Neuron (in vitro differentiated cells): ENCODE results near the gene SUGCT.
"Not testable (repeated sequence)": the region's sequence is repeated elsewhere in the genome, so short reads cannot be mapped to it uniquely, and the experiment has no call there.

Experiments used
- H2AFZ ChIP-seq: one replicate; pipeline ENCODE4 v1.6.1; 2013; ENCODE audit warnings: low read depth, mild to moderate bottlenecking, inconsistent platforms, low read length, moderate library complexity
- H3K27me3 ChIP-seq: one replicate; pipeline ENCODE4 v1.6.1; 2013; ENCODE audit warnings: low read length; ENCODE audit not compliant: insufficient read depth
- H3K36me3 ChIP-seq: one replicate; pipeline ENCODE4 v1.6.1; 2013; ENCODE audit warnings: low read length; ENCODE audit not compliant: insufficient read depth
- H3K4me1 ChIP-seq: one replicate; pipeline ENCODE4 v1.6.1; 2013; ENCODE audit warnings: low read length; ENCODE audit not compliant: insufficient read depth
- H3K4me3 ChIP-seq: 2 replicates; pipeline ENCODE4 v1.5.1; 2013; ENCODE audit warnings: mild to moderate bottlenecking, low read length, moderate library complexity
- H3K9me3 ChIP-seq: one replicate; pipeline ENCODE4 v1.6.1; 2013; ENCODE audit warnings: low read length

SUGCT gene

DNA sequence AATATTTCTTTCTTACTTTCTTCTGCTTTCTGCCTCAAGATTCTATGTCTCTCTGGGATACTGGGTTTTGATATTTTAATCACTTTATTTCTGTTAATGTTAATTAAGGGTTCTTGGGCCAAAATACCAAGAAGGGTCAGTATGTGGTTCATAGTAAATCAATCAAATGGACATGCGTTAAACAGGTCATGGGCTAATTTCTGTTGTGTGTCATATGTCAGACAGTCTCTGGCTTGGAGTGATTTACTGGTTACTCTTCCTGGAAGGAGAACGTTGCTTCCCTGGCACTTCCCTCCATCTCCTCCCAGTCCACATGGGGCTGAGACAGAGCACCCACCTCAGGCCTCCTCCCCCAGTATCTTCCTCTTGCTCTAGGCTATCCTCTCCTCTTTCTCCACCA lies 489.1 kb downstream of the SUGCT start:
- Histone ChIP-seq H3K9me3 (no peaks in the 10 kb centered on the region), H3K4me3 (no peak overlapping the region), H3K36me3 (no peaks in the 10 kb centered on the region), H2AFZ (no peak overlapping the region), H3K4me1 (no peaks in the 10 kb centered on the region), H3K27me3 (no peaks in the 10 kb centered on the region)

GRCh38 chr7:40627361-40627760 lies 492.6 kb downstream of the SUGCT start:
- H2AFZ ChIP-seq, H3K4me3 ChIP-seq, H3K9me3 ChIP-seq, H3K4me1 ChIP-seq, H3K27me3 ChIP-seq, H3K36me3 ChIP-seq: not testable (repeated sequence)

GRCh38 chr7:40629891-40630290 lies 495.1 kb downstream of the SUGCT start:
- H2AFZ ChIP-seq: no peak overlapping the region
- no peaks in the 10 kb centered on the region for H3K27me3 ChIP-seq
- H3K4me3 ChIP-seq: no peak overlapping the region
- no peaks in the 10 kb centered on the region for H3K36me3 ChIP-seq
- H3K4me1 ChIP-seq: no peaks in the 10 kb centered on the region
- no peaks in the 10 kb centered on the region for H3K9me3 ChIP-seq

GRCh38 chr7:40634118-40634517 lies 499.3 kb downstream of the SUGCT start:
- no peaks in the 10 kb centered on the region for H3K4me1 ChIP-seq
- H2AFZ ChIP-seq: no peak overlapping the region
- H3K9me3 ChIP-seq: no peaks in the 10 kb centered on the region
- no peaks in the 10 kb centered on the region for H3K27me3 ChIP-seq
- H3K36me3 ChIP-seq: no peaks in the 10 kb centered on the region
- no peak overlapping the region for H3K4me3 ChIP-seq

DNA sequence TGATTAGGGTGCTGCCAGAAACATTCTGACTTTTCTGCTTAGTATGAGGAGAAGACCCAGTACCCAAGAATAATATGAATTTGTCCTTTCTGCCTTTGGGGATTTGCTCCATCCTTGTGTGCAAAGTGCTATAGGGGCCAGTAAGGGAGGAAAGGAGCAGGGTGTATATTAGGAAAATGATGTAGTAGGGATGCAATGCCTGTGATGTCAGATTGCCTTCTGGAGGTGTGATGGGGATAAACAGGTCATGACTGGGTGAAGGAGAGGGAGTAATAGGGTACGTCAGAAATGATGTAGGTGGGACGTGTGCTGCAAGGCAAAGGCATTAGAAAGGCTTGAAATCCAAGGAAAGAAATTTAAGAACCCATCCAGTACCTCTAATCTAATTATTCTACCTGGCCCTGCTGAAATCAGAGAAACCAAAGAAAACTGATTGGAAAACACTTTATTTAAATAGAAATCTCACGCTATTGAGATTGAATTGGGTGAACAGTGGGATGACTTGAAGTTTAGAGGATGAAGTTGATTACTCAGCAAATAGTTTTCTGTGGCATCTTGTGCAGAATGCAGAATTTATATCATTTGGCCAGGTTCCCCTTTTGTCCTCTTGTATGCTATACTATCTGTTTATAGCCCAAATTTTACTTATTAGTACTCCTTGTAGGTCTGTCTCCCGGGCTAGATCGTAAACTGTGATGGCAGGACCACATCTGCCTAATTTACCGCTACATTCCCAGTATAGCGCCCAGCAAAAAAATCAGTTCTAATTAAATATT lies 503.9 kb downstream of the SUGCT start:
- no peaks in the 10 kb centered on the region for H3K9me3 ChIP-seq
- H3K4me3 ChIP-seq: no peak overlapping the region
- H2AFZ ChIP-seq: no peak overlapping the region
- no peaks in the 10 kb centered on the region for H3K27me3 ChIP-seq
- H3K36me3 ChIP-seq: no peaks in the 10 kb centered on the region
- H3K4me1 ChIP-seq: no peaks in the 10 kb centered on the region

DNA sequence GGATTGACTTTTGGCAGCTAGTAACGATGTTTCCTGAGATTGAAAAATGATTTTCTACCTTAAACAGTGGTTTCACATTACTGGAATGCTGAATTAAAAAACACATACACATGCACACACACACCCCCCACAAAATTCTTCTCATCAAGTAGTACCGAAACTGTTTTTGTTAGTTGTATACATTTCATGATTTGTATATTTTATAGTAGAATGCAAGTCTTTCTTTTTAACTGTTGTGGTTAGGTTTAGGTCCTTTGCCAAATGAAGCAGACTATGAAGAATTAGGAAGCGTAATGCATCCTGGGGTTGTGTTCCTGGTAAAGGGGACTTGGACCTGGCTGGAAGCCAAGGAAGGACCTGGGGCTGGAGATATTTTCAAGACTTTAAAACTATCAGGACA lies 505.8 kb downstream of the SUGCT start:
- Histone ChIP-seq H3K27me3 (no peaks in the 10 kb centered on the region), H2AFZ (no peak overlapping the region), H3K4me1 (no peaks in the 10 kb centered on the region), H3K36me3 (no peaks in the 10 kb centered on the region), H3K4me3 (no peak overlapping the region), H3K9me3 (no peaks in the 10 kb centered on the region)

- Histone ChIP-seq H2AFZ (no peak overlapping the region), H3K4me1 (no peaks in the 10 kb centered on the region), H3K27me3 (no peaks in the 10 kb centered on the region), H3K4me3 (no peak overlapping the region), H3K9me3 (no peaks in the 10 kb centered on the region), H3K36me3 (no peaks in the 10 kb centered on the region)
Measured at GRCh38 chr7:40641701-40642100, 506.9 kb downstream of the SUGCT start.

DNA sequence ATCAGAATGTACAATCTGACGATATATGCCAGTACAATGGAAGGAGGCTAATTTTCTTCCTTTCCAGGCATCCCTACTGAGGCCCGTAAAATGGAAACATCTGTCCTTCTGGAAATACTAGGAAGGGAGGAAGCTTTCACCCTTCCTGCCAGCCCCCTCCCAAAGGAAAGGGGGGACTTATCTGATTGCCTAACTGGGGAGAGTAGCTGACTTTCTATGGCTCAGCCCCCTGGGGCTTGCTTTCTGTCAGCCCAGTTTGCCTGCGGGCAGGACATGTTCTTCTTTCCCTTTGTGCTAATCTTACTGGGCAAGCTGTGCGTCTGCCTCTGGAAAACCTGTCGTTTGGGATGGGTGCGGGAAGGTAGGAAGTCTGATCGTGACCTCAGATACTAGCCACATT lies 508.9 kb downstream of the SUGCT start:
- Histone ChIP-seq H2AFZ (no peak overlapping the region), H3K4me1 (no peaks in the 10 kb centered on the region), H3K36me3 (no peaks in the 10 kb centered on the region), H3K27me3 (no peaks in the 10 kb centered on the region), H3K9me3 (no peaks in the 10 kb centered on the region), H3K4me3 (no peak overlapping the region)

GRCh38 chr7:40644454-40645188 lies 509.8 kb downstream of the SUGCT start:
- H2AFZ ChIP-seq: no peak overlapping the region
- H3K27me3 ChIP-seq: no peaks in the 10 kb centered on the region
- no peaks in the 10 kb centered on the region for H3K9me3 ChIP-seq
- no peak overlapping the region for H3K4me3 ChIP-seq
- no peaks in the 10 kb centered on the region for H3K4me1 ChIP-seq
- no peaks in the 10 kb centered on the region for H3K36me3 ChIP-seq

GRCh38 chr7:40645197-40645596 lies 510.4 kb downstream of the SUGCT start:
- H2AFZ ChIP-seq: no peak overlapping the region
- H3K4me1 ChIP-seq: no peaks in the 10 kb centered on the region
- peaks cover 4% of the 10 kb centered on the region for H3K9me3 ChIP-seq
- H3K36me3 ChIP-seq: no peaks in the 10 kb centered on the region
- no peak overlapping the region for H3K4me3 ChIP-seq
- no peaks in the 10 kb centered on the region for H3K27me3 ChIP-seq

- H3K9me3 ChIP-seq: peaks cover 4% of the 10 kb centered on the region
- H3K4me1 ChIP-seq: no peaks in the 10 kb centered on the region
- no peaks in the 10 kb centered on the region for H3K36me3 ChIP-seq
Measured at GRCh38 chr7:40646717-40647116, 511.9 kb downstream of the SUGCT start.

DNA sequence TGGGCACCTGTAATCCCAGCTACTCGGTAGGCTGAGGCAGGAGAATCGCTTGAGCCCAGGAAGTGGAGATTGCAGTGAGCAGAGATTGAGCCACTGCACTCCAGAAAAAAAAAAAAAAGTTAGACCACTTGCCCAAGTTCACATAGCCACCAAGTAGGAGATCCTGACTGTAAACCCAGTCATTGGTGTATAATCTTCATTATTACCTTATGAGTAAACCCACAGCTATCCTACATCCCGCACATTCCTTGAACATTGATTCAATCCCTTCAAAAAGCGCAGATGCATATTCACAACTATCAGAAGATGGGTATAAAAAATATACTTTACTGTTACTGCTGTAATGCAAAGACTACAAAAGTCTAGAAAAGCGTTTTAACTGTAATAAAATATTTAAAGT lies 512.9 kb downstream of the SUGCT start:
- Histone ChIP-seq H3K9me3 (peaks cover 4% of the 10 kb centered on the region), H2AFZ (no peak overlapping the region), H3K36me3 (no peaks in the 10 kb centered on the region), H3K4me3 (no peak overlapping the region), H3K4me1 (no peaks in the 10 kb centered on the region), H3K27me3 (no peaks in the 10 kb centered on the region)

More at GRCh38 chr7:40646717-40647116, 511.9 kb downstream of the SUGCT start:
- H2AFZ ChIP-seq: no peak overlapping the region
- no peak overlapping the region for H3K4me3 ChIP-seq
- no peaks in the 10 kb centered on the region for H3K27me3 ChIP-seq

DNA sequence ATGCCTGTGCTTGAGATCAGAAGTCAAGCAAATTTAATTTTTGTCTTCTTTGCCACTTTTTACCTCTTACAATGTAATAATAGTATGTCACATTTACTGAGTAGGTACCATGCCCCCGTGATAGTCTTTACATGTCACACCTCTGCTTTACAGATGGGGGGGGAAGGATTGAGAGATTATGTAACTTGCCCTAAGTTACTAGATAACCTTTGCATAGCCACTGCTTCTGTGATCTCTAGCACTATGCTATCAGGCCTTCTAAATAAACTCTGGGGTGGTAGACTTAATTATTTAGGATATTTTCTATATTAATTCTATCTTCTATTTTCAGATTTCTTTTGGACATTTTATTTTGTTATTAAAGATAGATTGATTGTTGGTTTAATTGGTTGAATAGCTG lies 514.4 kb downstream of the SUGCT start:
- Histone ChIP-seq H3K4me3 (no peak overlapping the region), H3K4me1 (peaks cover 3% of the 10 kb centered on the region), H3K36me3 (no peaks in the 10 kb centered on the region), H2AFZ (no peak overlapping the region), H3K9me3 (peaks cover 4% of the 10 kb centered on the region), H3K27me3 (no peaks in the 10 kb centered on the region)
